OCI-LY1 (cell line): ENCODE data around the gene C1orf94.

ENCODE experiments used
- CTCF ChIP-seq: fragments of 200-600 bp; sonication (generic), shearing (Covaris generic); IDR thresholded peaks from 2 replicates; pipeline ENCODE4 v1.5.1; 2017; ENCODE audit warnings: mild to moderate bottlenecking, antibody characterized with exemption, low read length, moderate library complexity, mixed read lengths
- EZH2 ChIP-seq: fragments of 200-600 bp; sonication (generic), shearing (Covaris generic); IDR thresholded peaks from 2 replicates; pipeline ENCODE4 v1.8.0; 2017; ENCODE audit warnings: borderline replicate concordance, mixed run types, mild to moderate bottlenecking, antibody characterized with exemption, low read length, moderate library complexity, mixed read lengths

- TF ChIP-seq CTCF (no peak), EZH2 (no peak)
Measured at GRCh38 chr1:34237151-34237815, 60.6 kb downstream of the C1orf94 start.
